Measurements from ENCODE around the gene CD207.
A peak's percentile ranks its signal among the peaks of the same experiment; 100 is the strongest.

Gene CD207

GRCh38 chr2:70790136-70790828 lies 45.3 kb downstream of the CD207 start, which contains the start of gene FIGLA:
FIGLA (minus strand) TSS chr2:70790643; CDS start chr2:70790638, 5 bp downstream.
- no peak for DNase-seq

DNA sequence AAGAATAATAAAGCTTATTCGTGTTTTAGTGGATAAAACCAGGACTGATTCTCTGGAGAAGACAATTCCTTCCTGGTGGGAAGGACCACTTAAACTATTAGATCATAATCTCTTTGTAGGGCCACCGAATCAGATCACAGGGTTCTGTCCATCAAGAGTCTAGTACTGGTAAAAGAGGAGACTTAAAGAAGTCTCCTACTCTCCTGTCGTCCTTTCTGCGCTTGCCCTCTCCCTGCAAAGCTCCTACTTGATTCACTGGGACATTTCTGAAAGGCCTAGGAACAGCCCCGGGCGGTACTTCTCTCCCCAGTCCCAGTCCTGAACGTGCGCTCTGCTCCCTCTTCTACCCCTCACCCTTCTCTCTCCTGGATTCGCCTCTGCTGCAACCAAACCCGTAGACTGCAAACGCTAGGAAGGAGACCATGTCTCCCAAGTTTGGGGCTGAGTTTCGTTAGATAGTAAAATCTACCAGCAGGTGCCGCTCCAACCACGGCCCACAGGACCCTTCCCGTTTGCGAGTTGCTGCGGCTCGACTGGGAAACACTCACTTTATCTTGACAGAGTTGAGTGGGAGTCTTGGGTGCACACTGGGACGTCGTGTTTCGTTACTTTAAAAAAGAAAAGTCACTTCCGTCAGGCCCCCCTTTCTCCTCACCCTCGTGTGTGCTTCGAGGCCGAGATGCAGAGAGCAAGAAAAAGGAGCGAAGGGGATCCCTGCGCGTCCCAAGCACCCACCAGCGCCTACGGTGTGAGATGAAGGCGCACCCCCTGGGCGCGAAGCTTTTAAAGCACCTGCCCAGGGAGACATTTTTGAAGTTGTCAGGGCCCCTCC lies 46.1 kb downstream of the CD207 start:
- DNase-seq = peak; percentile 24

DNA sequence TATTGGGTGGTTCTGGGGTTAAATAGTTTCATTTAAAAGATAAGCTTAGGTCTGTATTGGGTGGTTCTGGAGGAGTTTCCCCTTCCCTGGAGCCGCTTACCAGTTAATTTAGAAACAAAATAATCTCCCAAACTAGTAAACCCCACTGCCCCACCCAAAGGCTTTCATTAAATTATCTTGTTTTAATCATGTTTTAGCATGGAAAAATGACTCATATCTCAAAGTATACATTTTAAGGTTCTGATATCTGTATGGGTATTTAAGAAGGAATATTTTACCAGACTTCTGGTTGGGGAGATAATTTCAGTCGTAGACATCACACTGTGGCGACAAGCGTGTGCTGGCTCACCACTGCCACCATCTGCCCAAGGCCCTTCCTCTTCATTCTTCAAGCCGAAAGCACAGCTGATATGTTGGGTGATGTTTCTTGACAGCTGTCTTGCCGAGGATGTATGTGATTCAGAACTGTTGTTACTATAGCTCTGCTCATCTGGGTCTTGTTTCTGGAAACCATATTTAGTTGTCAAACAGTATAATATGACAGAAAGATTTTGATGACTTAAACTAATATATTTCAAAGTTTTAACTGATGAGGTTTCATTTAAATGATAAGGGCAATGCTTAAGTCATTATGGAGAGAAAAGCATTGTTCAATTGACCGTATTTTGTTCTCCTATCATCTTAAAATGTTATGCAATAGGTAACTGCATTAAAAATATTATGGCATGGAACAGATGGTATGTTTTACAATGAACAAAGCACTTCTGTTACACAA lies 50.3 kb downstream of the CD207 start:
- no peak for DNase-seq

GRCh38 chr2:70784320-70784719 lies 51.3 kb downstream of the CD207 start:
- no peak for DNase-seq

All from kidney glomerular epithelial cell (primary cell).